HepG2 (cell line): ENCODE results near the gene SLCO4A1. TPM values are rescaled to one million over a fixed set of nuclear protein-coding genes. Genes with fewer than 3 reads are reported as not detected.

Source experiments
- AGO1 ChIP-seq: fragments of 200-400 bp; formaldehyde crosslinking; IDR thresholded peaks from 2 replicates; pipeline ENCODE4 v1.6.1; 2017; ENCODE audit warnings: mild to moderate bottlenecking, low read depth, low read length, moderate library complexity; ENCODE audit not compliant: poor library complexity, severe bottlenecking
- ARID2 ChIP-seq: sonication (generic); formaldehyde crosslinking; IDR thresholded peaks from 2 replicates; pipeline ENCODE4 v1.8.1; 2022; ENCODE audit warnings: mild to moderate bottlenecking, missing genetic modification reagents, borderline replicate concordance
- ARNT ChIP-seq: fragments of 450-650 bp; IDR thresholded peaks from 2 replicates; pipeline ENCODE4 v1.6.1; 2017
- BORCS8-MEF2B ChIP-seq: sonication (generic); formaldehyde crosslinking; IDR thresholded peaks from 2 replicates; pipeline ENCODE4 v1.8.0; 2022; ENCODE audit warnings: mild to moderate bottlenecking, missing genetic modification reagents
- BRCA1 ChIP-seq: sonication (generic); formaldehyde crosslinking; IDR thresholded peaks from 2 replicates; pipeline ENCODE4 v1.4.0; 2020; ENCODE audit warnings: missing genetic modification reagents
- FOXA3 ChIP-seq: IDR thresholded peaks from 2 replicates; pipeline ENCODE4 v1.6.1; 2016; ENCODE audit warnings: missing genetic modification reagents, missing compliant biosample characterization
- GTF2F1 ChIP-seq: fragments of 150-350 bp; IDR thresholded peaks from 2 replicates; pipeline ENCODE4 v1.6.1; 2014; ENCODE audit warnings: low read length
- HMGA1 ChIP-seq: sonication (generic); formaldehyde crosslinking; conservative IDR thresholded peaks from 2 replicates; pipeline ENCODE4 v1.4.0; 2020; ENCODE audit warnings: missing genetic modification reagents
- KLF15 ChIP-seq: sonication (generic); formaldehyde crosslinking; IDR thresholded peaks from 2 replicates; pipeline ENCODE4 v1.8.1; 2023; ENCODE audit warnings: borderline replicate concordance, mild to moderate bottlenecking, inconsistent platforms, missing genetic modification reagents, mixed read lengths
- MTA1 ChIP-seq: sonication (generic); formaldehyde crosslinking; IDR thresholded peaks from 2 replicates; pipeline ENCODE4 v1.4.0; 2020; ENCODE audit warnings: missing genetic modification reagents, mild to moderate bottlenecking, borderline replicate concordance
- NONO ChIP-seq, 2 experiments: fragments of 450-650 bp in 1 of 2; sonication (generic) in 1 of 2; formaldehyde crosslinking in 1 of 2; IDR thresholded peaks in 1 of 2; conservative IDR thresholded peaks in 1 of 2; 2 replicates each; pipeline versions ENCODE4 v1.6.1 to v1.8.0; 2017 to 2022; ENCODE audit warnings: mild to moderate bottlenecking in 1 of 2, missing genetic modification reagents in 1 of 2, moderate library complexity in 1 of 2
- NR2C2 ChIP-seq: sonication (generic); formaldehyde crosslinking; IDR thresholded peaks from 2 replicates; pipeline ENCODE4 v1.4.0; 2020; ENCODE audit warnings: missing genetic modification reagents, mild to moderate bottlenecking, moderate library complexity, borderline replicate concordance
- REPIN1 ChIP-seq: sonication (generic); formaldehyde crosslinking; IDR thresholded peaks from 2 replicates; pipeline ENCODE4 v1.8.0; 2022; ENCODE audit warnings: missing genetic modification reagents, low read depth, mild to moderate bottlenecking, borderline replicate concordance
- REXO4 ChIP-seq: sonication (generic); formaldehyde crosslinking; IDR thresholded peaks from 2 replicates; pipeline ENCODE4 v1.8.0; 2022; ENCODE audit warnings: missing genetic modification reagents, mild to moderate bottlenecking, borderline replicate concordance
- TAF15 ChIP-seq: fragments of 200-400 bp; formaldehyde crosslinking; IDR thresholded peaks from one replicate; pipeline ENCODE4 v1.6.1; 2018; ENCODE audit warnings: mild to moderate bottlenecking, low read depth, low read length; ENCODE audit not compliant: poor library complexity, severe bottlenecking
- TCF7 ChIP-seq: sonication (generic); IDR thresholded peaks from 2 replicates; pipeline ENCODE4 v1.6.1; 2016; ENCODE audit warnings: antibody characterized with exemption, low read depth
- U2AF1 ChIP-seq: fragments of 200-400 bp; formaldehyde crosslinking; optimal IDR thresholded peaks from 2 replicates; pipeline ENCODE3; 2017; ENCODE audit warnings: mild to moderate bottlenecking, low read depth, low read length
- ZFAT ChIP-seq: sonication (generic); formaldehyde crosslinking; conservative IDR thresholded peaks from 2 replicates; pipeline ENCODE4 v1.8.1; 2023; ENCODE audit warnings: missing genetic modification reagents, inconsistent platforms
- ZFP36L1 ChIP-seq: sonication (generic); formaldehyde crosslinking; IDR thresholded peaks from 2 replicates; pipeline ENCODE4 v1.8.0; 2022; ENCODE audit warnings: mild to moderate bottlenecking, missing genetic modification reagents, moderate library complexity
- ZNF431 ChIP-seq: sonication (generic); formaldehyde crosslinking; IDR thresholded peaks from 2 replicates; pipeline ENCODE4 v1.9.0; 2022; ENCODE audit warnings: missing genetic modification reagents, low read depth, mild to moderate bottlenecking, borderline replicate concordance
- ZNF432 ChIP-seq: sonication (generic); formaldehyde crosslinking; IDR thresholded peaks from 2 replicates; pipeline ENCODE4 v1.5.0; 2020; ENCODE audit warnings: missing genetic modification reagents, mild to moderate bottlenecking, borderline replicate concordance
- ZNF614 ChIP-seq: IDR thresholded peaks from 2 replicates; pipeline ENCODE4 v1.6.1; 2018; ENCODE audit warnings: missing biosample characterization, missing genetic modification reagents, inconsistent platforms, borderline replicate concordance
- ZNF678 ChIP-seq: sonication (generic); formaldehyde crosslinking; IDR thresholded peaks from 2 replicates; pipeline ENCODE4 v1.4.0; 2020; ENCODE audit warnings: mild to moderate bottlenecking, missing genetic modification reagents
- ZNF703 ChIP-seq: sonication (generic); formaldehyde crosslinking; IDR thresholded peaks from 2 replicates; pipeline ENCODE4 v1.5.1; 2020; ENCODE audit warnings: missing genetic modification reagents, mild to moderate bottlenecking, moderate library complexity, borderline replicate concordance
- ZNF737 ChIP-seq: sonication (generic); formaldehyde crosslinking; IDR thresholded peaks from 2 replicates; pipeline ENCODE4 v1.5.0; 2020; ENCODE audit warnings: missing genetic modification reagents, mild to moderate bottlenecking, borderline replicate concordance
- ZNF75D ChIP-seq: sonication (generic); formaldehyde crosslinking; IDR thresholded peaks from 2 replicates; pipeline ENCODE4 v1.8.1; 2023; ENCODE audit warnings: missing genetic modification reagents, mild to moderate bottlenecking, borderline replicate concordance
- polyA plus RNA-seq, 8 experiments: library from polyadenylated mRNA; depleted of rRNA in 3 of 8; stranded (reverse) in 7 of 8; unstranded in 1 of 8; fragments of >200 nt; fragmentation: Illumina TruSeq in 4 of 8; extraction: Trizol in 4 of 8; gene quantifications; 2 replicates each; pipeline versions ENCODE4 v1.2.1 to v1.2.3, GENCODE V29; 2011 to 2016; ENCODE audit warnings: low read depth in 4 of 8, missing spikeins in 1 of 8, mixed read lengths in 1 of 8; ENCODE audit not compliant: insufficient read depth in 1 of 8
- total RNA-seq, 5 experiments: library from RNA; depleted of rRNA; stranded (reverse); fragments of >200 nt; fragmentation: Illumina TruSeq; extraction: Trizol; gene quantifications; 2 replicates each; pipeline ENCODE4 v1.2.3, GENCODE V29; 2016; ENCODE audit warnings: low read depth in 1 of 5
- TF ChIP-seq, protein P1 (sequence below): sonication (generic); formaldehyde crosslinking; IDR thresholded peaks from 2 replicates; pipeline ENCODE4 v1.5.1; 2020; ENCODE audit warnings: missing genetic modification reagents, mild to moderate bottlenecking, borderline replicate concordance
- TF ChIP-seq, protein P2 (sequence below): sonication (generic); formaldehyde crosslinking; IDR thresholded peaks from 2 replicates; pipeline ENCODE4 v1.8.1; 2023; ENCODE audit warnings: mild to moderate bottlenecking, moderate library complexity, missing genetic modification reagents
- TF ChIP-seq, protein P3 (sequence below): sonication (generic); formaldehyde crosslinking; IDR thresholded peaks from 2 replicates; pipeline ENCODE4 v1.8.1; 2023; ENCODE audit warnings: missing genetic modification reagents, mild to moderate bottlenecking, borderline replicate concordance

SLCO4A1 gene
- total and polyA plus RNA-seq, 2 of the 13 experiments (the other 11 are each of a cell fraction or from before 2014, with no cell fraction given) = 55.5 to 112 TPM

DNA sequence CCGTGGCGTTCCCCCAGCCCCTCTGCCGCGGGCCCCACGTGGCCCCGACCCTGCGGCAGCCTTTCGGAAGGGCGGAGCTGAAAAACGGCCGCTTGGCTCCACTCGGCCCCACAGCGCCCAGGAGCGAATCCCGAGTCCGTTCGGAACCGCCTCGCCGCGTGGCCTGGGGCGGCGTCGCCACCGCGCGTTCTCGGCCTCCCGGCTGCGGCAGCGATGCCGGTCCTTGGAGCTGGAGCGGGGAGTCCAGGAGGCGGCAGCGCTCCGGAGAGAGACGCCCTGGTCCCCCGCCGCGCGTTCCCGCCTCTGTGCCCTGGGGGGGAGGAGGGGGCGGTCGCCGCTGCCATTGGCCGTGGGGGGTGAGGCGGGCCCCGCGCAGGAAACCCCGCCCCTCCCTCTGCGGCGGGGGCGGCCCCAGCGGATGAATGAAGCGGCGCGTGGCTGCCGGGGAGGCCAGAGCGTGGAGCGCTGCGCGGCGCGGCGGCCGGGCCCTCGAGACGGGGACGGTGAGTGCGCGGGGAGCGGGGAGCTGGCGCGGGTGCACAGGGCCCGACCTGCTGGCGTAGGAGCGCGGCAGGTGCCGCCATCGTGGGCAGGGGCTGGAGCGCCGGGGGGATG, at the start of gene SLCO4A1 (continued):
- TF ChIP-seq ZFAT (CRISPR knock-in tag) (no peak), BRCA1 (peak; percentile 89), REPIN1 (CRISPR knock-in tag) (peak; percentile 91), GTF2F1 (no peak), NONO (IDR thresholded peaks at IDR 0.05) (no peak), NONO (CRISPR knock-in tag; conservative IDR thresholded peaks at IDR 0.05) (peak; percentile 85), BORCS8-MEF2B (CRISPR knock-in tag) (peak; percentile 84; the same call in 1 of the 2 replicates), ZNF432 (no peak), REXO4 (CRISPR knock-in tag) (no peak; the same call in 1 of the 2 replicates), AGO1 (peak; percentile 75), KLF15 (CRISPR knock-in tag) (peak; percentile 85; the same call in 1 of the 2 replicates), TCF7 (no peak), ZNF431 (CRISPR knock-in tag) (no peak; the same call in 1 of the 2 replicates), ZNF678 (CRISPR knock-in tag) (peak; percentile 91; the same call in 1 of the 2 replicates), TAF15 (peak; percentile 67), ARNT (no peak), HMGA1 (CRISPR knock-in tag) (no peak), ARID2 (peak; percentile 23), ZNF737 (CRISPR knock-in tag) (no peak), ZFP36L1 (CRISPR knock-in tag) (peak; percentile 77), NR2C2 (CRISPR knock-in tag) (peak; percentile 58; the same call in 1 of the 2 replicates), ZNF614 (CRISPR knock-in tag) (peak; percentile 88), U2AF1 (no peak), FOXA3 (CRISPR knock-in tag) (peak; percentile 58), MTA1 (peak; percentile 92; the same call in 1 of the 2 replicates), ZNF703 (CRISPR knock-in tag) (peak; percentile 94; the same call in 1 of the 2 replicates), ZNF75D (CRISPR knock-in tag) (no peak)
- TF ChIP-seq, protein P1, sequence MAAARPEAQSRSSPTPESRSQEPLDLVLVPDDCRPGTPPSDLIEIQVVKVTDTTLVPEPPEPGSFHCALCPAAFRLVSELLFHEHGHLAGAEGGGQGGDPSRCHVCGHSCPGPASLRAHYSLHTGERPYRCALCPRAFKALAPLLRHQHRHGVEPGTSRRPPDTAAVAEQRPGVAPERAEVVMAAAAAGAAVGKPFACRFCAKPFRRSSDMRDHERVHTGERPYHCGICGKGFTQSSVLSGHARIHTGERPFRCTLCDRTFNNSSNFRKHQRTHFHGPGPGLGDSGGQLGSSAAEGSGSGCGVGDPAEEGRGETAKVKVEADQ = peak; percentile 77; the same call in 1 of the 2 replicates
- TF ChIP-seq, protein P2, sequence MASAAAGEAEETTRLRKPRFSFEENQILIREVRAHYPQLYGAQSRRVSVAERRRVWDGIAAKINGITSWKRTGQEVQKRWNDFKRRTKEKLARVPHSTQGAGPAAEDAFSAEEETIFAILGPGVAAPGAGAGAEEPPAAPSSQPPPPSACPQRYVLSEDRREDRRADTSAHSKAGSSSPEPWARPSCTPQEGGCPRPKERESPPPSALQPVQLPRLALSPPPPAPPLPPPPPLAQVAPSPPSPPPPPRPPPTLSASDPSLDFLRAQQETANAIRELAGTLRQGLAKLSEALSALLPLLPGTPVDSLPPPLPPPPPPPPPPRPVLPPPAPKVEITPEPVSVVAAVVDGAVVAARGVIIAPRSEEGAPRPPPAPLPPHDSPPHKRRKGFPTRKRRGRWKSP = peak; percentile 33; the same call in 1 of the 2 replicates
- TF ChIP-seq, protein P3, sequence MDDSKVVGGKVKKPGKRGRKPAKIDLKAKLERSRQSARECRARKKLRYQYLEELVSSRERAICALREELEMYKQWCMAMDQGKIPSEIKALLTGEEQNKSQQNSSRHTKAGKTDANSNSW (CRISPR knock-in tag) = peak; percentile 51
